Measurements from ENCODE around the gene SNX21. TPM values are rescaled to one million over a fixed set of nuclear protein-coding genes. Genes with fewer than 3 reads are reported as not detected.

SNX21 gene
- total RNA-seq, 1 experiment from 2014 or later = 25.7 TPM

DNA sequence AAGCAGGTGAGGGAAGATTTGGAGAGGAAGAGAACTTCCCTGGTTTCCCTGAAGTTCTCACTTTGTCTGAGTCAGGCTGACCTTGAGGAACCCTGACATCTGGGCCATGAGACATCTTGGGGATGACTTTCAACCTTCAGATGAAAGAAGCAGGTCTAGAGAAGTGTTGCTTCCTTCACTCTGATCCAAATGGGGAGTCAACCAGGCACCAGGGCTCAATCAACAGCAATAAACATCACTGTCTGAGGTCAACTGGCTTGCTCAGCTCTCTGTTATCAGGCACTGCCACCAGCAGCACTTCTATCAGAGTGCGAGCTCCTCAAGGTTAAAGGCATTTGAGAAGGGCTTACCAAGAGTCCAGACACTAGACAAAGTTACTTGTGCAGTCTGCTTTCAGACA, 17.3 kb downstream of the SNX21 start:
- Histone ChIP-seq H3K36me3 (ENCODE audit: control insufficient read depth, insufficient read depth, low read length) (no peaks in the 10 kb centered on the region; the same call in 1 of the 2 replicates), H3K4me1 (ENCODE audit: control insufficient read depth, insufficient read depth, low read length) (peaks cover under 1% of the 10 kb centered on the region), H3K9me3 (ENCODE audit: control insufficient read depth, insufficient read depth, low read depth, low read length) (no peaks in the 10 kb centered on the region), H3K4me3 (ENCODE audit: low read depth in 2 of 2, low read length in 2 of 2) (no peak overlapping the region), H3K27ac (ENCODE audit: low read length) (no peak overlapping the region), H3K27me3 (ENCODE audit: control insufficient read depth, insufficient read depth, low read length) (no peaks in the 10 kb centered on the region)
- BruUV-seq (replicated peaks) = no TSS peak
- TF ChIP-seq, protein P1, sequence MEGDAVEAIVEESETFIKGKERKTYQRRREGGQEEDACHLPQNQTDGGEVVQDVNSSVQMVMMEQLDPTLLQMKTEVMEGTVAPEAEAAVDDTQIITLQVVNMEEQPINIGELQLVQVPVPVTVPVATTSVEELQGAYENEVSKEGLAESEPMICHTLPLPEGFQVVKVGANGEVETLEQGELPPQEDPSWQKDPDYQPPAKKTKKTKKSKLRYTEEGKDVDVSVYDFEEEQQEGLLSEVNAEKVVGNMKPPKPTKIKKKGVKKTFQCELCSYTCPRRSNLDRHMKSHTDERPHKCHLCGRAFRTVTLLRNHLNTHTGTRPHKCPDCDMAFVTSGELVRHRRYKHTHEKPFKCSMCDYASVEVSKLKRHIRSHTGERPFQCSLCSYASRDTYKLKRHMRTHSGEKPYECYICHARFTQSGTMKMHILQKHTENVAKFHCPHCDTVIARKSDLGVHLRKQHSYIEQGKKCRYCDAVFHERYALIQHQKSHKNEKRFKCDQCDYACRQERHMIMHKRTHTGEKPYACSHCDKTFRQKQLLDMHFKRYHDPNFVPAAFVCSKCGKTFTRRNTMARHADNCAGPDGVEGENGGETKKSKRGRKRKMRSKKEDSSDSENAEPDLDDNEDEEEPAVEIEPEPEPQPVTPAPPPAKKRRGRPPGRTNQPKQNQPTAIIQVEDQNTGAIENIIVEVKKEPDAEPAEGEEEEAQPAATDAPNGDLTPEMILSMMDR (IDR thresholded peaks at IDR 0.05) = no peak
- TF ChIP-seq, protein P2, sequence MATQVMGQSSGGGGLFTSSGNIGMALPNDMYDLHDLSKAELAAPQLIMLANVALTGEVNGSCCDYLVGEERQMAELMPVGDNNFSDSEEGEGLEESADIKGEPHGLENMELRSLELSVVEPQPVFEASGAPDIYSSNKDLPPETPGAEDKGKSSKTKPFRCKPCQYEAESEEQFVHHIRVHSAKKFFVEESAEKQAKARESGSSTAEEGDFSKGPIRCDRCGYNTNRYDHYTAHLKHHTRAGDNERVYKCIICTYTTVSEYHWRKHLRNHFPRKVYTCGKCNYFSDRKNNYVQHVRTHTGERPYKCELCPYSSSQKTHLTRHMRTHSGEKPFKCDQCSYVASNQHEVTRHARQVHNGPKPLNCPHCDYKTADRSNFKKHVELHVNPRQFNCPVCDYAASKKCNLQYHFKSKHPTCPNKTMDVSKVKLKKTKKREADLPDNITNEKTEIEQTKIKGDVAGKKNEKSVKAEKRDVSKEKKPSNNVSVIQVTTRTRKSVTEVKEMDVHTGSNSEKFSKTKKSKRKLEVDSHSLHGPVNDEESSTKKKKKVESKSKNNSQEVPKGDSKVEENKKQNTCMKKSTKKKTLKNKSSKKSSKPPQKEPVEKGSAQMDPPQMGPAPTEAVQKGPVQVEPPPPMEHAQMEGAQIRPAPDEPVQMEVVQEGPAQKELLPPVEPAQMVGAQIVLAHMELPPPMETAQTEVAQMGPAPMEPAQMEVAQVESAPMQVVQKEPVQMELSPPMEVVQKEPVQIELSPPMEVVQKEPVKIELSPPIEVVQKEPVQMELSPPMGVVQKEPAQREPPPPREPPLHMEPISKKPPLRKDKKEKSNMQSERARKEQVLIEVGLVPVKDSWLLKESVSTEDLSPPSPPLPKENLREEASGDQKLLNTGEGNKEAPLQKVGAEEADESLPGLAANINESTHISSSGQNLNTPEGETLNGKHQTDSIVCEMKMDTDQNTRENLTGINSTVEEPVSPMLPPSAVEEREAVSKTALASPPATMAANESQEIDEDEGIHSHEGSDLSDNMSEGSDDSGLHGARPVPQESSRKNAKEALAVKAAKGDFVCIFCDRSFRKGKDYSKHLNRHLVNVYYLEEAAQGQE (IDR thresholded peaks at IDR 0.05; ENCODE audit: insufficient read depth in 1 of 2, low read depth in 2 of 2, low read length in 1 of 2) = no peak
- no peak for TF ChIP-seq SIN3A (IDR thresholded peaks at IDR 0.05; ENCODE audit: borderline replicate concordance, insufficient read depth, low read depth, low read length)
- TF ChIP-seq TCF7L2 (IDR thresholded peaks at IDR 0.05; ENCODE audit: low read depth, low read length) = no peak
- TF ChIP-seq POLR2AphosphoS5 (IDR thresholded peaks at IDR 0.05; ENCODE audit: low read depth, low read length) = no peak
- DNase-seq (ENCODE audit: low read depth, low spot score) (no peak), ATAC-seq (no peak)
- ChIA-PET CTCF (interaction anchor here (1.2 kb wide), 1 partner anchor 39 kb away, joined by 3 read pairs; no protein-coding TSS in a partner anchor), POLR2A (no interaction called here)
- intact Hi-C loops (cut with micrococcal nuclease; ENCODE audit: unreplicated experiment) = no loop called here
- in situ Hi-C loops (cut with HindIII; ENCODE audit: low pct_unique_long_range_greater_than_20kb, low sequenced_read_pairs) = no loop called here

DNA sequence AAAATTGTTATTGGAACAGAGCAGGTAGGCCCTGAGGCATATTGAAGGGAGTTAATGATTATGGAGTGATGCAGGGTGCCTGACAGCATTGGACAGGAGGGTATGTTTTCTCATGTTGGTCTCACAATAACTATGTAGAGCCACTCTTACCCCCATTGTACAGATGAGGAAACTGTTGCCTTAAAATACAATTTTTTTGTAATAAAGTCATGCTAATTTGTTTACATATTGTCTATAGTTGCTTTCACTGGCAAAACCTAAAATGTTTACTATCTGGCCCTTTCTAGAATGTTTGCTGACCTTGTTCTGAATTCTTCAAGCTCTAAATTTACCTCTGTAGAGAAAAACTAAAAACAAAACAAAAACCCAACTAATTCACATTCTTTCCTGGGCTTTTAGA, 17.9 kb downstream of the SNX21 start:
- in situ Hi-C loops (cut with HindIII; ENCODE audit: low pct_unique_long_range_greater_than_20kb, low sequenced_read_pairs) (no loop called here), intact Hi-C loops (cut with micrococcal nuclease; ENCODE audit: unreplicated experiment) (no loop called here)
- Histone ChIP-seq H3K4me3 (ENCODE audit: low read depth in 2 of 2, low read length in 2 of 2) (no peak overlapping the region), H3K36me3 (ENCODE audit: control insufficient read depth, insufficient read depth, low read length) (no peaks in the 10 kb centered on the region; the same call in none of the 2 replicates), H3K27ac (ENCODE audit: low read length) (no peak overlapping the region), H3K9me3 (ENCODE audit: control insufficient read depth, insufficient read depth, low read depth, low read length) (no peaks in the 10 kb centered on the region), H3K27me3 (ENCODE audit: control insufficient read depth, insufficient read depth, low read length) (no peaks in the 10 kb centered on the region), H3K4me1 (ENCODE audit: control insufficient read depth, insufficient read depth, low read length) (peaks cover 6% of the 10 kb centered on the region)
- TF ChIP-seq, protein P1 (IDR thresholded peaks at IDR 0.05) = no peak
- no peak for TF ChIP-seq TCF7L2 (IDR thresholded peaks at IDR 0.05; ENCODE audit: low read depth, low read length)
- TF ChIP-seq POLR2AphosphoS5 (IDR thresholded peaks at IDR 0.05; ENCODE audit: low read depth, low read length) = no peak
- BruUV-seq (replicated peaks) = no TSS peak
- ATAC-seq (no peak), DNase-seq (ENCODE audit: low read depth, low spot score) (no peak)
- ChIA-PET CTCF (interaction anchor here (0.7 to 1.2 kb wide), 2 partner anchors 39 to 54 kb away, joined by 3 read pairs; no protein-coding TSS in a partner anchor), POLR2A (no interaction called here)

Measured in Panc1 (cell line).